ENCODE data around the gene IRF5.

The IRF5 gene

DNA sequence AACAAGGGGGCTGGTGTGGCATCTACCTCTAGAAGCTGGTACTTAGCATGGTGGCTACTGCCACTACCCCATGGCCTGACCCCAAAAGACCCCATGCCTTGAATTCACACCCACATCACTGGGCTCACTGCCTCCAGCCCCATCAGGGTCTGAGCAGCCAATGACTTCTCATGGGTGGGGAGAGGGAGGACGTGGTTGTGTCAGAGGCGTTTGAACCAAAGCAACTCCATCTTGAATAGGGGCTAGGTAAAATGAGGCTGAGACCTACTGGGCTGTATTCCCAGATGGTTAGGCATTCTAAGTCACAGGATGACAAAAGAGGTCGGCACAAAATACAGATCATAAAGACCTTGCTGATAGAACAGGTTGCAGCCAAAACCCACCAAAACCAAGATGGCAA lies 42.4 kb upstream of the IRF5 start:
- TF ChIP-seq CTCF (IDR thresholded peaks at IDR 0.05; ENCODE audit: insufficient read depth, low read length, missing control alignments): no peak
- DNase-seq (ENCODE audit: low read depth, low spot score): no peak
- ChIA-PET POLR2A (no interaction called here), CTCF (interaction anchor here (6.3 kb wide), 1 partner anchor 12 kb away, joined by 43 read pairs; no protein-coding TSS in a partner anchor)
- no peak overlapping the region for H3K4me3 ChIP-seq (ENCODE audit: low read depth, low read length)

- TF ChIP-seq CTCF (IDR thresholded peaks at IDR 0.05; ENCODE audit: insufficient read depth, low read length, missing control alignments): no peak
- CTCF ChIA-PET: interaction anchor here (0.8 to 9.7 kb wide), 4 partner anchors 9 to 190 kb away, joined by 3 to 136 read pairs (median 23); partner anchors contain the start of gene KCP
Measured at GRCh38 chr7:128899392-128899791, 38.3 kb upstream of the IRF5 start.

GRCh38 chr7:128900237-128900636 lies 37.5 kb upstream of the IRF5 start:
- TF ChIP-seq CTCF (IDR thresholded peaks at IDR 0.05; ENCODE audit: insufficient read depth, low read length, missing control alignments): no peak
- ChIA-PET POLR2A (no interaction called here), CTCF (interaction anchor here (1.4 to 9.7 kb wide), 2 partner anchors 10 to 189 kb away, joined by 3 to 136 read pairs; partner anchors contain the start of gene KCP)
- H3K4me3 ChIP-seq (ENCODE audit: low read depth, low read length): no peak overlapping the region
- DNase-seq (ENCODE audit: low read depth, low spot score): no peak

More at GRCh38 chr7:128899392-128899791, 38.3 kb upstream of the IRF5 start:
- H3K4me3 ChIP-seq (ENCODE audit: low read depth, low read length): no peak overlapping the region
- DNase-seq (ENCODE audit: low read depth, low spot score): no peak
- POLR2A ChIA-PET: no interaction called here

- CTCF ChIA-PET: interaction anchor here (0.9 to 9.7 kb wide), 11 partner anchors 9 to 307 kb away, joined by 3 to 136 read pairs (median 5); no protein-coding TSS in a partner anchor
- H3K4me3 ChIP-seq (ENCODE audit: low read depth, low read length): no peak overlapping the region
- no peak for TF ChIP-seq CTCF (IDR thresholded peaks at IDR 0.05; ENCODE audit: insufficient read depth, low read length, missing control alignments)
- POLR2A ChIA-PET: no interaction called here
- no peak for DNase-seq (ENCODE audit: low read depth, low spot score)
Measured at GRCh38 chr7:128902761-128903585, 34.8 kb upstream of the IRF5 start.

GRCh38 chr7:128903621-128904361 lies 33.9 kb upstream of the IRF5 start:
- POLR2A ChIA-PET: no interaction called here
- no peak for TF ChIP-seq CTCF (IDR thresholded peaks at IDR 0.05; ENCODE audit: insufficient read depth, low read length, missing control alignments)
- CTCF ChIA-PET: interaction anchor here (0.8 to 9.7 kb wide), 12 partner anchors 8 to 260 kb away, joined by 3 to 136 read pairs (median 4); no protein-coding TSS in a partner anchor
- no peak overlapping the region for H3K4me3 ChIP-seq (ENCODE audit: low read depth, low read length)
- DNase-seq (ENCODE audit: low read depth, low spot score): no peak
